GM18870 (cell line): ENCODE measurements around the gene C6orf89.
"Not testable (repeated sequence)": the region's sequence is repeated elsewhere in the genome, so short reads cannot be mapped to it uniquely, and the experiment has no call there.

ENCODE experiments used
- ATAC-seq: cut with Tn5 transposase; IDR thresholded peaks from one replicate; pipeline ENCODE4 v1.9.1; 2021; ENCODE audit warnings: moderate library complexity; ENCODE audit not compliant: unreplicated experiment

C6orf89 gene

GRCh38 chr6:36920049-36920448, 34.3 kb downstream of the C6orf89 start:
- no peak for ATAC-seq

GRCh38 chr6:36920546-36920945, 34.8 kb downstream of the C6orf89 start:
- no peak for ATAC-seq

DNA sequence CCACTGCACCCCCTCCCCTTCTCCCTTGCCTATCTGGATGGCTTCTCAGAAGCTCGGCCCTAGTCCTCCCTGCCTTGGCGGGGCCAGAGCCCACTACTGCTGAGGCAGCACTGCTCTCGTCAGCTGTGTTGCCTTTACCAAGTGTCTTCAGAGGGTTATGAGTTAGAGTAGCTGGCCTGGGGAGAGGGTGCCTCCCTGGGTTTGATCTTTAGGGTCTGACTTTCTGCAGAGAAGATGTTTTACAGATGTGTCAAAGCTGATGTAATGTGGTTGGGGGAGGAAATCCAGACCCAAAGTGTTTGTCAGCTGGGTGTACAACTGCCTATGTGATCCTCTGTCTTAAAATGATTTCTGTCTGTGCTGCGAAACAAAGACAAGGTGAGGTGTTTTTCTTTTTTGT, 38.4 kb downstream of the C6orf89 start:
- no peak for ATAC-seq

DNA sequence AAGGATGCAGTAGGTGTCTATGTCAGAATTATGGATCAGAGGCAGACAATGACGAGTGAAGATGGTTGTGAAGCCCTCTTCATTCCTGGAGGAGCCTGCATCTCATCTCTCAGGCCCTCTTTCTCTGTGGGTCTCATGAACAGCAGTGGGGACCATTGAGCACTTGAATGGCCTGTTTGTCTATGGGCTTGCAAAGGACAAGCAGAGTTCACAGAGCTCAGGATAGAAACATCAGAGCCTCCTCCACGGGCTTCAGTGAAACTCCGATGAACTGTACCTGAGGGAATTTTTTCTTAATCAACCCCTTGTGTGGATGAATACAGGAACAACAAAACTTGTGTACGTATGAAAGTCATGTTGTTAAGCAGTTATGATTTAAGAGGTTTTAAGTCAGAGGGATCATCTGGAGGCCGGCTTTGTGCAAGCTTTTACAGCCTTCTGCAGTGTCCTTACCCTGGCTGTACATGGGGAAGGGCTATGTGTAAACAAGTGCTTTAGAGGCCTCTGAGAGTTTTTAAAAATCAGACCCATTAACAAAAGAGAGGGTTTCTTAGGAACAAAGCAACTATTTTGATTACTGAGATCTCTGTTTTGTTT, 39.1 kb downstream of the C6orf89 start:
- ATAC-seq = no peak

DNA sequence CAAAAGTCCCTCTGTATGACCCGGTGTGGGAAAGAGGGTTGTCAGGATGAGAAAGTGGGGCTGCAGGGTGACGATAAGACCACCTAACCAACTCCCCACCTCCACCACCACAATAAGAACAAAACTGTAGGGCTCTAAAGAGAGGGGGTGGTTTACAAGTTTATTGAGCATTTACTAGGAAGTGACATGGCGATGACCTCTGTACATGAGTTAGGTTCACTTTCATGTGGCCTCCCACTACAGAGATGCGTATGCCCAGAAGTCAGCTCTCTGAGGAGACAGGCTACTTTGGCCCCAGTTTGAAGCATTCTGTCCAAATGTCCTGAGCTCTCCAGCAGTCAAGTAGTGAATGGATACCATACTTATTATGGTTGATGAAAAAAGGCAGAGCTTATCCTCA, 40.1 kb downstream of the C6orf89 start:
- ATAC-seq = no peak

DNA sequence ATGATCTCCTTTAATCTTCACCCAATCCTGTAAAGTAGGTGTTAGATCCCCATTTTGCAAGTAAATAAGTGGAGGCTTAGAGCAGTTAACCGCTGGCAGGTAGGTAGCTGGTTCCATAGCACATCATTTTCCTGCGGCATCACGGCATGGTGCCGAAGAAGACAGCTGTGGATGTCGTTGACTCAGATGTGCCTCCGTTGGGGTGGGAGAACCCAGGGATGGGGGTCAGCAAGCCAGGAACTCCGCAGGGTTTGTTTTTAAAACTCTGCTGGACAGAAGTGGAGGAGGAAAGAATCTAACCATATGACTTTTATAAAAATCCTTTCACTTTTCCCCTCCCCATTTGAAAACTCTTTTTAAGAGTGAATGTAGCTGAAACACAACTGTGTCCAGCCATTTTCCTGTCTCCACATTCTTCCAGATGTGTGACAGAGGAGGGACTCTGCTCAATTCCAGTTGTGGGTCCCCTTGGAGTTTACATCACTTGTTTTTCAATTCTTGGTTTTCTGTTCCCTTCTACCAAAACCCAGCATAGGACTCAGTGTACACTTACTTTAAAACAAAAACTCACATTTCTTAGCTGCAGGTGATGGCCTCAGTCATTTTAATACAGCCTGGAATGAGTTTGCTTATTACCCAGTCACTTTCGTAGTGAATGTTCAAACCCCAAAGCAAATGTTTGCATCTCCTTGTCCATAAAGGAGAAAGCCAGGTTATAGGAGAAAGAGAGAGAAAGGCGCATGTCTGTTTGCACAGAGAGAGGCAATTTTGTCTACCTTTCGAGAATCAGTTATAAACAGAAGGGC, 41.2 kb downstream of the C6orf89 start:
- no peak for ATAC-seq

- no peak for ATAC-seq
Observed at GRCh38 chr6:36927691-36928546, 42.2 kb downstream of the C6orf89 start.

DNA sequence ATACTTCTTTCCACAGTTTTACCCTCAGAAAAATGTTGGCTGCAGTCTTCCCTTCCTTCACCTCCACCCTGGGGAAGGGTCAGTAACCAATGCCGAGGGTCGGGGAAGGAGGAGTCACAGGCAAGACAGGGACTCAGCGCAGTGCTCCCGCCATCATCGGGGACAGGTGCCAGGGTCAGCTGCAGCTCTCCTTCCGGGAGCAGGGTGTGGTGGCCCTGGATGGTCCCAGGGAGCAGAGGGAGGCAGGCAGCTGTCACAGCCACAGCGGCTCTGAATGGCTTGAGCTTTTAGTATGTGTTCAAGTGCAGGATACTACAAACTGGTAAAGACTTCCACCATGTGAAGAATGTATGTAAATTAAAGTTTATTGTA, 42.8 kb downstream of the C6orf89 start:
- ATAC-seq = no peak

DNA sequence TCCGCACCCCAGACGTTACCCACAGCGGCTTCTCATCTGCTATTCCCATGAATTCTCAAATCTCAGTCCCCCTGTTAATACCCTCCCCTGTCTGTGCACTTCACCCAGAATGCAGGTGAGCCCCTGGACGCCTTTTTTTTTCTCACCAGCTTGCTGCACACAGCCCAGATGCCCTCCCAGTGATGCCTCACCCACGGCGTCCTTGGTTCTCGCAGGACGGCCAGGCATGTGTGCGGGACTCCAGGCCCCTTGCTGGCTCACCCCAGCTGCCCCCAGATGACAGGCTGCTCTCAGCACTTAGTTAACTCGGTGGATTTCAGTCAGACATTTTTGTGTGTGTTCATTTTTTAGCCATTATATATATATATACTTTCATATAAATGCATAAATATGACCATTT, 43.4 kb downstream of the C6orf89 start:
- ATAC-seq = no peak

- ATAC-seq = no peak
Observed at GRCh38 chr6:36929607-36930006, 43.9 kb downstream of the C6orf89 start.

DNA sequence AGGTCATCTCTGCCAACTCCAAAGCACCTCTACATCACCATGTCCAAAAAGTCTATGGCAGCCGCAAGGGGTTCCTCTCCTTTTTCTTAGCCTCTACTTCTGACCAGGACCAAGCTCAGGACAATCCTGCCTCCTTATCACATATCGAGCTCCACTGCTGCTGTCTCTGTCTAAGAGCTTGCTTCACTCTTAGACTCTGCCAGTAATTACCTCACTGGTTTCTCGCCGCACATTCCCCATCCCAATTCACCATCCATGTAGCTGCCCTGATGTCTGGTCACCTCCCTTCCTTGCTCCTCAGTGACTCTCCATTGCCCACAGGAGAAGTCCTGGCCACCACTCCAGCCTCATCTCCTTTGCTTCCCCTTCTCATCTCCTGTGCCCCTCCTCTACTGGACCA, 44.7 kb downstream of the C6orf89 start:
- no peak for ATAC-seq

- ATAC-seq = no peak
Observed at GRCh38 chr6:36933102-36933501, 47.4 kb downstream of the C6orf89 start.

GRCh38 chr6:36933519-36933918, 47.8 kb downstream of the C6orf89 start:
- no peak for ATAC-seq

GRCh38 chr6:36934901-36935300, 49.1 kb downstream of the C6orf89 start:
- no peak for ATAC-seq

GRCh38 chr6:36936824-36937223, 51.1 kb downstream of the C6orf89 start:
- ATAC-seq = no peak

GRCh38 chr6:36937896-36938295, 52.1 kb downstream of the C6orf89 start:
- no peak for ATAC-seq

DNA sequence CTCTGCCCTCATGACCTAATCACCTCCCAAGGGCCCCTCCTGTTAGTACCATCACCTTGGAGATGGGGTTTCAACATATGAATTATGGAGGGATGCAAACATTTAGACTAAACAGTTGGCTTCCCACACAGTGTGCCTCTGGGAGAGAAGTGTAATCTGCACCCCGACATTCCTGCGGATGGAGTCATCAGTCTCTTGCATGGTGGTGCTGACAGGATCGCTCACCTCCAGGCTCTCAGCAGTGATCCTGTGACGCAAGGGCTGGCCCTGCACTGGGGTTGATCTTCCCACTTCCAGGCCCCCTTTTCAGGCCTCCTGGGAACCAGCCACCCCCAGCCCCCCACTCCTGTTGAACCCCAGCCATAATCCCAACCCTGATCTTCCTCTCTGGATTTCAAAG, 52.8 kb downstream of the C6orf89 start:
- no peak for ATAC-seq

GRCh38 chr6:36939005-36939404, 53.3 kb downstream of the C6orf89 start:
- not testable (repeated sequence) for ATAC-seq

- no peak for ATAC-seq
Observed at GRCh38 chr6:36940027-36940426, 54.3 kb downstream of the C6orf89 start.

- ATAC-seq = not testable (repeated sequence)
Observed at GRCh38 chr6:36941561-36941960, 55.8 kb downstream of the C6orf89 start.

DNA sequence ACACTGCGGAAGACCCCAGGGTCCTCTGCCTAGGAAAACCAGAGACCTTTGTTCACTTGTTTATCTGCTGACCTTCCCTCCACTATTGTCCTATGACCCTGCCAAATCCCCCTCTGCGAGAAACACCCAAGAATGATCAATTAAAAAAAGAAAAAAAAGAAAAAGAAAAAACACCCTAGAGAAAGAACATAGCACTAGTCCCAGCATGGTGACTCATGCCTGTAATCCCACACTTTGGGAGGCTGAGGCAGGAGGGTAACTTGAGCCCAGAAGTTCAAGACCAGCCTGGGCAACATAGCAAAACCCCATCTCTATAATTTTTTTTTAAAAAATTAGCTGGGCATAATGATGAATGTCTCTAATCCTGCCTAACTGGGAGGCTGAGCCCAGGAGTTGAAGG, 56.6 kb downstream of the C6orf89 start:
- not testable (repeated sequence) for ATAC-seq

DNA sequence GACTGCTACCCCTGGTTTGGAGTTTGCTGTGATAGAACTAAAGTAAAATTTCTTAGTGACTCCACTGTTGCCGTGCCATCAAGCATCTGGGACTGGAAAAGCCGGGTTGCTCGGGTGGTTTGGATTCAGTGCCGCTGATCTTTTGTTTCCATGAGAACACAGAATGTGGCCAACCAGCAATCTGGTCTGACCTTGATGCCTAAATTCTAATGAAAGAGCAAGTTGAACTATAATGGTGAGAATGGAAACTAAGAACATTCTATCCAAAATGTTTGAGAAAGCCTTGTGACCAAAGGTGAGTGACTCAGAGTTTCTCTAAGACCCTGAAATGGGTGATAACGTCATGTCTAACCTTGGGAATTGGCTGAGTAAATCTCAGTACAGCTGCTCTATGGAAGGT, 58.9 kb downstream of the C6orf89 start:
- ATAC-seq = no peak
